Vagina (tissue), 2 donors: ENCODE measurements around the gene ABCC3. TPM values are rescaled to one million over a fixed set of nuclear protein-coding genes. Genes with fewer than 3 reads are reported as not detected.

Source experiments
- DNase-seq, 2 donors: peaks; one replicate each; pipeline ENCODE4 v3.0.0-alpha.2; 2017; ENCODE audit errors: extremely low spot score in 2 of 2
- H3K27ac ChIP-seq: fragments of 200-600 bp; sonication (generic); one replicate; pipeline ENCODE4 v1.5.1; 2019
- H3K27me3 ChIP-seq: fragments of 200-600 bp; sonication (generic); one replicate; pipeline ENCODE4 v1.5.1; 2019
- H3K36me3 ChIP-seq, 2 donors: fragments of 200-600 bp; sonication (generic); one replicate each; pipeline ENCODE4 v1.5.1; 2017 to 2019
- H3K4me1 ChIP-seq: fragments of 200-600 bp; sonication (generic); one replicate; pipeline ENCODE4 v1.5.1; 2019
- H3K4me3 ChIP-seq, 2 donors: fragments of 200-600 bp; sonication (generic); 1 replicate in 1 of 2; 2 replicates in 1 of 2; pipeline ENCODE4 v1.5.1; 2016 to 2019
- H3K9me3 ChIP-seq: fragments of 200-600 bp; sonication (generic); one replicate; pipeline ENCODE4 v1.5.1; 2019
- POLR2A ChIP-seq, 2 donors: fragments of 450-650 bp; IDR thresholded peaks; one replicate each; pipeline ENCODE4 v1.6.1; 2017; ENCODE audit warnings: antibody characterized with exemption in 2 of 2, mild to moderate bottlenecking in 2 of 2, moderate library complexity in 2 of 2
- POLR2AphosphoS5 ChIP-seq, 2 donors: sonication (generic); formaldehyde crosslinking; IDR thresholded peaks; one replicate each; pipeline ENCODE4 v1.9.0; 2017; ENCODE audit warnings: antibody characterized with exemption in 2 of 2, mild to moderate bottlenecking in 2 of 2, low read depth in 1 of 2; ENCODE audit not compliant: insufficient read depth in 1 of 2
- intact Hi-C: fragments of 100-400 bp; cut with DNase I; formaldehyde crosslinking; loops from one replicate; pipeline ENCODE4 v1.15.1; 2023
- total RNA-seq: library from RNA; depleted of rRNA; stranded (reverse); fragments of >200 nt; gene quantifications from one replicate; pipeline ENCODE4 v1.2.3, GENCODE V29; 2016
- TF ChIP-seq, protein P1 (sequence below), 3 experiments: fragments of 450-650 bp in 2 of 3; fragments of 200-600 bp in 1 of 3; sonication (generic) in 1 of 3; IDR thresholded peaks; one replicate each; pipeline ENCODE4 v1.5.1; 2017 to 2019; ENCODE audit warnings: antibody characterized with exemption in 3 of 3, mild to moderate bottlenecking in 2 of 3, moderate library complexity in 2 of 3

The ABCC3 gene
- total RNA-seq, 1 donor from 2014 or later, result 47.6 TPM

DNA sequence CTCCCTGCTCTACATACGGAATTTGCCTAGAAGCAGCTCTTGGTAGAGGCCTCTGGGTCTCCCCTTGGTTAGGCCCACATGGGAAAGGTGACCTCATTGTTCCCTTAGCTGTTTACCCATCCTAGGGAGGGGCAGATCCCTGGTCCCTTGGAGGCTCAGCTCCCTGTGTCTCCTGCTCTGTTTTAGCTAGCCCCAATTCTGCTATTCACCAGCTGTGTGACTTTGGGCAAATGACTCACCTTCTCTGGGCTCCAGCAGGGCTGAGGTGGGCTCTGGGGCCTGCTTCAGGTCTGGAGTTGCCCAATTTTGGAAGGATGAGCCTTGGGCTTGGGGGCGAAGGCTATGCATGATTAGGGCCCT, 3.9 kb downstream of the ABCC3 start:
- Histone ChIP-seq H3K27ac (peak overlapping the region; percentile 10), H3K27me3 (no peaks in the 10 kb centered on the region), H3K9me3 (no peaks in the 10 kb centered on the region), H3K4me3 (no peak overlapping the region), H3K36me3 (no peaks in the 10 kb centered on the region), H3K4me1 (peaks cover 56% of the 10 kb centered on the region)
- DNase-seq, result no peak
- intact Hi-C loops, result no loop called here
- TF ChIP-seq, protein P1, sequence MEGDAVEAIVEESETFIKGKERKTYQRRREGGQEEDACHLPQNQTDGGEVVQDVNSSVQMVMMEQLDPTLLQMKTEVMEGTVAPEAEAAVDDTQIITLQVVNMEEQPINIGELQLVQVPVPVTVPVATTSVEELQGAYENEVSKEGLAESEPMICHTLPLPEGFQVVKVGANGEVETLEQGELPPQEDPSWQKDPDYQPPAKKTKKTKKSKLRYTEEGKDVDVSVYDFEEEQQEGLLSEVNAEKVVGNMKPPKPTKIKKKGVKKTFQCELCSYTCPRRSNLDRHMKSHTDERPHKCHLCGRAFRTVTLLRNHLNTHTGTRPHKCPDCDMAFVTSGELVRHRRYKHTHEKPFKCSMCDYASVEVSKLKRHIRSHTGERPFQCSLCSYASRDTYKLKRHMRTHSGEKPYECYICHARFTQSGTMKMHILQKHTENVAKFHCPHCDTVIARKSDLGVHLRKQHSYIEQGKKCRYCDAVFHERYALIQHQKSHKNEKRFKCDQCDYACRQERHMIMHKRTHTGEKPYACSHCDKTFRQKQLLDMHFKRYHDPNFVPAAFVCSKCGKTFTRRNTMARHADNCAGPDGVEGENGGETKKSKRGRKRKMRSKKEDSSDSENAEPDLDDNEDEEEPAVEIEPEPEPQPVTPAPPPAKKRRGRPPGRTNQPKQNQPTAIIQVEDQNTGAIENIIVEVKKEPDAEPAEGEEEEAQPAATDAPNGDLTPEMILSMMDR (IDR thresholded peaks at IDR 0.05), result no peak
- TF ChIP-seq POLR2A (IDR thresholded peaks at IDR 0.05), result no peak
- TF ChIP-seq POLR2AphosphoS5 (IDR thresholded peaks at IDR 0.05; ENCODE audit: insufficient read depth in 1 of 2, low read depth in 1 of 2), result no peak

DNA sequence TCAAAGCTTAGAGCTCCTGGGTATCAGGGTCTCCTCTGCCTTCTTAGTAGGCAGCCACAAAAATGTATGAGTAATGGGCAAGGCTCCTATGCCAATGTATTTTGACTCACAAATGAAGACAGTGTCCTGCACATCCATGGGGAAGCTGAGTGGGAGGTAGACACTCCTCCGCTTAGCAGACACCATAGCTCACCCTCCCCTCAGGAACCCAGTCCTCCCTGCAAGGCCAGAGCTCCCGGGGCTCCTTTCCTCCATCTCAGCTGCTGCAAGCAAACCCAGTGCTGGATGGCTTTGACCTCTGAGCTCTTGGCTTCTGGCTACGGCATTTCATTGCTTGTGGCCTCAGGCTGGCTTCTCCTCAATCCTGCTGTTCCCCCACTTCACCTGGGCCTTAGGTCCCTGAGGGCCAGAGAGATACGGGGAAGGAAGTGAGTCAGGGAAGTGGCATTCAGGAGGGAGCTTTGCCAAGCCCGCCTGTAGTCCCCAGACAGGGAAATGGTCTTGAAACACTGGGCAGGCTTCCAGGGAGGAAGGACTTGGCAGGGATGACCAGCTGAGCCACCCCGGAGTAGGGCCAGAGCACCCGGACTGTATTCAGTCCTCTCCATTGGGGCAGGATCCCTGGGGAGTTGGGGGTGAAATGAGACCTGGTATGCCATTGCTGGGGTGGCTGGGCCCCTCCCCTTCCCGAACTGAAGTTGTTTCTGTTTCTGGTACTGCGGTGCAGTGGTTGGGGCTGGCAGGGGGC, 4.5 kb downstream of the ABCC3 start:
- Histone ChIP-seq H3K4me1 (peaks cover 54% of the 10 kb centered on the region), H3K27me3 (no peaks in the 10 kb centered on the region), H3K9me3 (no peaks in the 10 kb centered on the region), H3K36me3 (no peaks in the 10 kb centered on the region), H3K4me3 (no peak overlapping the region), H3K27ac (peak overlapping the region; percentile 10)
- TF ChIP-seq POLR2AphosphoS5 (IDR thresholded peaks at IDR 0.05; ENCODE audit: insufficient read depth in 1 of 2, low read depth in 1 of 2), result peak; percentile 46 to 77
- no peak for TF ChIP-seq POLR2A (IDR thresholded peaks at IDR 0.05)
- no peak for DNase-seq
- intact Hi-C loops, result no loop called here

DNA sequence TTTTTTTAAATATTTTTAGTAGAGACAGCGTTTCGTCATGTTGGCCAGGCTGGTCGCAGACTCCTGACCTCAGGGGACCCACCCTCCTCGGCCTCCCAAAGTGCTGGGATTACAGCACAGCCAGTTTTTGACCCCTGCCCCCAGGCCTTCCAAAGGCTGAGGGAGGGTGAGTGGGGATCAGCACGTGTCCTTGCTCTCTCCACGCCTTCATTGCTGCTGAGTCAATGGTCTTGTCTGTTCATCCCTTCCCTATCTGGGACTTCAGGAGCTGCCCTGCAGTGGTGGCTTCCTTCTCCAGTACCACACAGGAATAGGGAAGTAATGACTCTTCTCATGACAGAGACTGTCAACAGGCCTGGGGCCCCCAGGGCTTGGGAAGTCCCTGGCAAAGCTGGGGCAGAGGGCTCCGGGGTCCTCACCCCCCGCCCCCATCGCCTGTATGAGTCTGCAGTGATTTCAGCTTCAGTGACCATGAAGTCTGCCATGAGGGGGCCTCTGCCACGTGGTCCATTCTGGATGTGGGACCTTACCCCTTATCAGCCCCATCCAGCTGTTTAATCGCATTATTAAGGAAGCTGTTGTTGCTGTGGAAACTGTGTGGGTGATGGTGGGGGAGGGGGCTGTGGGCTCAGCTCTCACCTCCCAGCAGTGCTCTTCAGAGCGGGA, 6.1 kb downstream of the ABCC3 start:
- DNase-seq, result no peak
- intact Hi-C loops, result no loop called here
- Histone ChIP-seq H3K9me3 (no peaks in the 10 kb centered on the region), H3K27ac (no peak overlapping the region), H3K4me1 (peaks cover 40% of the 10 kb centered on the region), H3K4me3 (no peak overlapping the region), H3K36me3 (no peaks in the 10 kb centered on the region), H3K27me3 (no peaks in the 10 kb centered on the region)
- no peak for TF ChIP-seq POLR2AphosphoS5 (IDR thresholded peaks at IDR 0.05; ENCODE audit: insufficient read depth in 1 of 2, low read depth in 1 of 2)
- no peak for TF ChIP-seq POLR2A (IDR thresholded peaks at IDR 0.05)
- TF ChIP-seq, protein P1 (IDR thresholded peaks at IDR 0.05), result no peak

DNA sequence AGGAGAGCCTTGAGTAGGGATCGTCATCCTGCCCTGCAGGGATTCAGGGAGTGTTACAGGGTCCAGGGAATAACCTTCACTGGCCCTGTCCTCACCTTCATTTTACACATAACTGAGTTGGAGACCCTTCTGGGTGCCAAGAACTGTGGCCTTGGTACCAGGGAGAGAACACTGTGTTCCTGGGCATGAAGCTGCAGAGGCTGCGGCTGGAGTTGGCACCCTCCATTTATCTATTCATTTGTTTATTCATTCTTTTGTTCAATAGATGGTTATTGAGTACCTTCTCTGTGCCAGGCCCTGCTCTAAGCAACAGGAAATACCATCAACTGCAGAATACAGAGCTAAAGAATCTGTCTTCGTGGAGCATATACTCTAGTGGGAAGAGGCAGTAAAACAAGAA, 6.7 kb downstream of the ABCC3 start:
- DNase-seq, result no peak
- H3K4me1 ChIP-seq, result peaks cover 40% of the 10 kb centered on the region
- no peaks in the 10 kb centered on the region for H3K27me3 ChIP-seq
- H3K4me3 ChIP-seq, result no peak overlapping the region
- TF ChIP-seq, protein P1 (IDR thresholded peaks at IDR 0.05), result no peak
- TF ChIP-seq POLR2AphosphoS5 (IDR thresholded peaks at IDR 0.05; ENCODE audit: insufficient read depth in 1 of 2, low read depth in 1 of 2) (no peak), POLR2A (IDR thresholded peaks at IDR 0.05) (no peak)
- H3K27ac ChIP-seq, result no peak overlapping the region
- H3K9me3 ChIP-seq, result no peaks in the 10 kb centered on the region
- H3K36me3 ChIP-seq, result no peaks in the 10 kb centered on the region
- intact Hi-C loops, result no loop called here

DNA sequence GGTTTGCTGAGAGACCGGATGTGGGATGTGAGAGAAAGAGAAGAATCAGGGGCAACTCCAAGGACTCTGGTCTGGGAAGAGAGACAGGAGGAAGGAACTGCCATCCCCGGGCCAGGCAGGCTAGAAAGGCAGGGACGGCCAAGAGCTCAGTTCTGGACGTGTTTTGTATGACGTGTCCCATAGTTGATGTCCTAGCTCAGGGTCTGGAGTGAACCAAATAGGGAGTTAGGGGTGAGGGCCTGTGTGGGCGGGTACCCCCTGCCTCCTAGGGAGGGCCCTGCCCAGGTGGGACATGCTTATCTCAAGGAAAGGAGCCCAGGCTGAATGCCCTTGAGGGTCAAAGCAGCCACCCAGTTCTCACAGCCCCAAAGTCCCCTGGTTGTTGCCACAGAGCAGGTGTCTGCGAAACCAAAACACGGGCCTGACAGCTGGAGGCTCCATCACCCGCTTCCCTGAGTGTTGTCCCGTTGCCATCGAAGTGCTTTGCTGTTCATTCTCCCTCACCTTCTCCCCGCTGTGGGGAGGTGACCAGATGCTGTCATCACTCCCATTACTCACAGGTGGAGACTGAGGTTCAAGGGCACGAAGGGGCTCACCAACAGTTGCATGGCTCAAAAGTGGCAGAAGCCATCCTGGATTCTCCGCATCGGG, 7.5 kb downstream of the ABCC3 start:
- no peak for DNase-seq
- Histone ChIP-seq H3K4me1 (peaks cover 40% of the 10 kb centered on the region), H3K4me3 (no peak overlapping the region), H3K27me3 (no peaks in the 10 kb centered on the region), H3K9me3 (no peaks in the 10 kb centered on the region), H3K36me3 (no peaks in the 10 kb centered on the region), H3K27ac (no peak overlapping the region)
- TF ChIP-seq, protein P1 (IDR thresholded peaks at IDR 0.05), result no peak
- no peak for TF ChIP-seq POLR2A (IDR thresholded peaks at IDR 0.05)
- no peak for TF ChIP-seq POLR2AphosphoS5 (IDR thresholded peaks at IDR 0.05; ENCODE audit: insufficient read depth in 1 of 2, low read depth in 1 of 2)
- intact Hi-C loops, result no loop called here
